Measurements from ENCODE around the gene PRPF6. TPM values are rescaled to one million over a fixed set of nuclear protein-coding genes. Genes with fewer than 3 reads are reported as not detected.
A peak's percentile ranks its signal among the peaks of the same experiment; 100 is the strongest.

PRPF6 gene
- total and polyA plus RNA-seq, 2 of the 13 experiments (the other 11 are each of a cell fraction or from before 2014, with no cell fraction given): 63.7 to 101 TPM

- no peak; the same call in 1 of the 2 replicates for TF ChIP-seq RFXAP (CRISPR knock-in tag; IDR thresholded peaks at IDR 0.05; ENCODE audit: borderline replicate concordance)
- no peak for TF ChIP-seq ZFP41 (CRISPR knock-in tag; IDR thresholded peaks at IDR 0.05; ENCODE audit: borderline replicate concordance)
- peak; percentile 64; the same call in 1 of the 2 replicates for TF ChIP-seq ZNF296 (CRISPR knock-in tag; conservative IDR thresholded peaks at IDR 0.05)
- TF ChIP-seq HES4 (CRISPR knock-in tag; IDR thresholded peaks at IDR 0.05; ENCODE audit: borderline replicate concordance): no peak; the same call in 1 of the 2 replicates
- TF ChIP-seq YEATS4 (CRISPR knock-in tag; IDR thresholded peaks at IDR 0.05; ENCODE audit: borderline replicate concordance): no peak; the same call in 1 of the 2 replicates
- TF ChIP-seq BRCA1 (CRISPR knock-in tag; IDR thresholded peaks at IDR 0.05): no peak
- TF ChIP-seq ATF7 (IDR thresholded peaks at IDR 0.05): no peak
- TF ChIP-seq ATF7 (CRISPR knock-in tag; IDR thresholded peaks at IDR 0.05): 0 out of 2 replicates have a peak, but pooled peaks have one; percentile 63
- TF ChIP-seq NKX3-1 (CRISPR knock-in tag; IDR thresholded peaks at IDR 0.05): no peak
- no peak for TF ChIP-seq ATM (IDR thresholded peaks at IDR 0.05; ENCODE audit: borderline replicate concordance)
- peak; percentile 46 for TF ChIP-seq ZNF788 (CRISPR knock-in tag; IDR thresholded peaks at IDR 0.05; ENCODE audit: borderline replicate concordance)
- TF ChIP-seq TBX3 (IDR thresholded peaks at IDR 0.05; ENCODE audit: borderline replicate concordance): 0 out of 2 replicates have a peak, but pooled peaks have one; percentile 17
- TF ChIP-seq HMGA1 (CRISPR knock-in tag; conservative IDR thresholded peaks at IDR 0.05): no peak
- peak; percentile 13; the same call in 1 of the 2 replicates for TF ChIP-seq NR2F2 (IDR thresholded peaks at IDR 0.05; ENCODE audit: borderline replicate concordance, low read depth)
- peak; percentile 67 for TF ChIP-seq ZBTB7A (CRISPR knock-in tag; IDR thresholded peaks at IDR 0.05)
- TF ChIP-seq EP300 (IDR thresholded peaks at IDR 0.05; ENCODE audit: low read depth in 2 of 2, low read length in 2 of 2): no peak; a peak in 1 of 4 replicates
- TF ChIP-seq EP300 (CRISPR knock-in tag; IDR thresholded peaks at IDR 0.05; ENCODE audit: borderline replicate concordance): no peak
- no peak; the same call in 1 of the 2 replicates for TF ChIP-seq ETV6 (CRISPR knock-in tag; conservative IDR thresholded peaks at IDR 0.05)
- no peak for TF ChIP-seq FOXA1 (IDR thresholded peaks at IDR 0.05)
- TF ChIP-seq FOXA1 (CRISPR knock-in tag; IDR thresholded peaks at IDR 0.05): no peak
- TF ChIP-seq FOXP1 (IDR thresholded peaks at IDR 0.05): no peak
- TF ChIP-seq FOXP1 (CRISPR knock-in tag; IDR thresholded peaks at IDR 0.05): no peak
- no peak for TF ChIP-seq ZFP1 (CRISPR knock-in tag; IDR thresholded peaks at IDR 0.05)
- TF ChIP-seq PPARG (CRISPR knock-in tag; conservative IDR thresholded peaks at IDR 0.05): peak; percentile 61; the same call in 1 of the 2 replicates
- TF ChIP-seq PTBP1 (IDR thresholded peaks at IDR 0.05; ENCODE audit: low read depth, low read length, poor library complexity, severe bottlenecking): no peak
- TF ChIP-seq CEBPB (IDR thresholded peaks at IDR 0.05; ENCODE audit: borderline replicate concordance, low read depth, low read length): no peak
- 0 out of 2 replicates have a peak, but pooled peaks have one; percentile 54 for TF ChIP-seq THAP7 (CRISPR knock-in tag; IDR thresholded peaks at IDR 0.05)
- TF ChIP-seq RFX1 (IDR thresholded peaks at IDR 0.05): no peak
- no peak for TF ChIP-seq RORA (CRISPR knock-in tag; IDR thresholded peaks at IDR 0.05)
- TF ChIP-seq POLR2AphosphoS5 (IDR thresholded peaks at IDR 0.05; ENCODE audit: low read depth, low read length): peak; percentile 55
- TF ChIP-seq ZBTB43 (CRISPR knock-in tag; conservative IDR thresholded peaks at IDR 0.05): no peak
- TF ChIP-seq AGO2 (optimal IDR thresholded peaks at IDR 0.05; ENCODE audit: low read depth, low read length): peak; percentile 99
Observed at GRCh38 chr20:64040231-64041039, 59.5 kb downstream of the PRPF6 start (continued).

All from HepG2 (cell line).